H9 (cell line): ENCODE results near the gene ATP13A1. TPM values are rescaled to one million over a fixed set of nuclear protein-coding genes. Genes with fewer than 3 reads are reported as not detected.

Experiments
- DNase-seq: peaks from one replicate; pipeline ENCODE4 v3.0.0-alpha.2; 2017
- H2AFZ ChIP-seq: one replicate; pipeline ENCODE4 v1.6.1; 2013; ENCODE audit warnings: mild to moderate bottlenecking, low read length, control low read depth, moderate library complexity
- H2AK5ac ChIP-seq: 2 replicates; pipeline ENCODE4 v1.6.1; 2013; ENCODE audit warnings: low read length, control low read depth, mixed read lengths; ENCODE audit not compliant: insufficient read length
- H2BK120ac ChIP-seq: one replicate; pipeline ENCODE4 v1.6.1; 2013; ENCODE audit warnings: low read depth, mild to moderate bottlenecking, low read length, control low read depth, inconsistent platforms; ENCODE audit not compliant: poor library complexity, severe bottlenecking
- H2BK12ac ChIP-seq: 2 replicates; pipeline ENCODE4 v1.6.1; 2013; ENCODE audit warnings: low read length, control low read depth, mixed read lengths, low read depth; ENCODE audit not compliant: insufficient read length
- H2BK15ac ChIP-seq: 2 replicates; pipeline ENCODE4 v1.6.1; 2013; ENCODE audit warnings: low read depth, low read length, control low read depth
- H2BK20ac ChIP-seq: one replicate; pipeline ENCODE4 v1.6.1; 2013; ENCODE audit warnings: low read depth, mild to moderate bottlenecking, low read length, control low read depth, inconsistent platforms; ENCODE audit not compliant: poor library complexity, severe bottlenecking
- H2BK5ac ChIP-seq: 2 replicates; pipeline ENCODE4 v1.6.1; 2013; ENCODE audit warnings: low read length, control low read depth, mixed read lengths; ENCODE audit not compliant: insufficient read length
- H3K14ac ChIP-seq: 2 replicates; pipeline ENCODE4 v1.6.1; 2013; ENCODE audit warnings: low read length, control low read depth; ENCODE audit not compliant: insufficient read depth
- H3K18ac ChIP-seq: 2 replicates; pipeline ENCODE4 v1.6.1; 2013; ENCODE audit warnings: low read depth, mild to moderate bottlenecking, mixed read lengths, low read length, control low read depth; ENCODE audit not compliant: insufficient read length
- H3K23ac ChIP-seq: 2 replicates; pipeline ENCODE4 v1.6.1; 2013; ENCODE audit warnings: low read length, control low read depth, mixed read lengths, low read depth; ENCODE audit not compliant: insufficient read length
- H3K23me2 ChIP-seq: 2 replicates; pipeline ENCODE4 v1.6.1; 2013; ENCODE audit warnings: low read depth, mild to moderate bottlenecking, mixed read lengths, low read length, control low read depth; ENCODE audit not compliant: insufficient read length, poor library complexity, severe bottlenecking
- H3K27ac ChIP-seq: 2 replicates; pipeline ENCODE4 v1.5.1; 2013; ENCODE audit warnings: low read length, control low read depth, mixed read lengths, low read depth; ENCODE audit not compliant: insufficient read length
- H3K27me3 ChIP-seq: 2 replicates; pipeline ENCODE4 v1.6.1; 2013; ENCODE audit warnings: low read length, control low read depth, inconsistent platforms; ENCODE audit not compliant: insufficient read depth
- H3K4ac ChIP-seq: 2 replicates; pipeline ENCODE4 v1.6.1; 2013; ENCODE audit warnings: low read depth, mild to moderate bottlenecking, control low read depth, inconsistent platforms, low read length, moderate library complexity
- H3K4me1 ChIP-seq: 2 replicates; pipeline ENCODE4 v1.6.1; 2013; ENCODE audit warnings: low read length, control low read depth, inconsistent platforms; ENCODE audit not compliant: insufficient read depth
- H3K4me2 ChIP-seq: 2 replicates; pipeline ENCODE4 v1.6.1; 2013; ENCODE audit warnings: low read length, control low read depth, mixed read lengths; ENCODE audit not compliant: insufficient read length, insufficient read depth
- H3K56ac ChIP-seq: 2 replicates; pipeline ENCODE4 v1.6.1; 2013; ENCODE audit warnings: low read depth, mild to moderate bottlenecking, mixed read lengths, low read length, control low read depth; ENCODE audit not compliant: insufficient read length
- H3K79me1 ChIP-seq: 2 replicates; pipeline ENCODE4 v1.6.1; 2013; ENCODE audit warnings: low read depth, mild to moderate bottlenecking, moderate library complexity, low read length, control low read depth, inconsistent platforms; ENCODE audit not compliant: insufficient read depth, poor library complexity, severe bottlenecking
- H3K79me2 ChIP-seq: 2 replicates; pipeline ENCODE4 v1.6.1; 2013; ENCODE audit warnings: low read length, control low read depth, inconsistent platforms; ENCODE audit not compliant: insufficient read depth
- H3K9ac ChIP-seq: 2 replicates; pipeline ENCODE4 v1.6.1; 2013; ENCODE audit warnings: low read length, control low read depth, mixed read lengths; ENCODE audit not compliant: insufficient read length; ENCODE audit errors: extremely low read depth
- H3K9me3 ChIP-seq: one replicate; pipeline ENCODE4 v1.6.1; 2013; ENCODE audit warnings: low read depth, low read length, inconsistent platforms; ENCODE audit not compliant: control insufficient read depth
- H3T11ph ChIP-seq: one replicate; pipeline ENCODE4 v1.6.1; 2013; ENCODE audit warnings: mild to moderate bottlenecking, low read length, control low read depth, inconsistent platforms
- H4K20me1 ChIP-seq: one replicate; pipeline ENCODE4 v1.6.1; 2013; ENCODE audit not compliant: control insufficient read depth, insufficient read length, insufficient read depth
- H4K5ac ChIP-seq: 2 replicates; pipeline ENCODE4 v1.6.1; 2013; ENCODE audit warnings: low read depth, mild to moderate bottlenecking, mixed read lengths, low read length, control low read depth; ENCODE audit not compliant: insufficient read length
- H4K8ac ChIP-seq: replicated peaks from 2 replicates; pipeline ENCODE4 v1.6.1; 2013; ENCODE audit warnings: low read length, control low read depth, mixed read lengths, low read depth; ENCODE audit not compliant: insufficient read length
- H4K91ac ChIP-seq: 2 replicates; pipeline ENCODE4 v1.6.1; 2013; ENCODE audit warnings: low read depth, mild to moderate bottlenecking, moderate library complexity, mixed read lengths, low read length, control low read depth; ENCODE audit not compliant: insufficient read length
- H3K27ac Mint-ChIP-seq, 3 experiments: 2 replicates in 2 of 3; 3 replicates in 1 of 3; pipeline ENCODE4 v1.8.0; 2020 to 2021; ENCODE audit warnings: mixed read lengths in 3 of 3, mild to moderate bottlenecking in 1 of 3, moderate library complexity in 1 of 3
- H3K27me3 Mint-ChIP-seq: 2 replicates; pipeline ENCODE4 v1.8.0; 2021; ENCODE audit warnings: low read depth, mild to moderate bottlenecking, moderate library complexity, mixed read lengths
- H3K36me3 Mint-ChIP-seq, 3 experiments: 2 replicates in 2 of 3; 3 replicates in 1 of 3; pipeline ENCODE4 v1.8.0; 2020 to 2021; ENCODE audit warnings: low read depth in 3 of 3, mixed read lengths in 3 of 3; ENCODE audit not compliant: insufficient read depth in 1 of 3
- H3K4me1 Mint-ChIP-seq, 2 experiments: 2 replicates each; pipeline ENCODE4 v1.8.0; 2020; ENCODE audit warnings: mixed read lengths in 2 of 2
- H3K4me3 Mint-ChIP-seq, 2 experiments: 2 replicates in 1 of 2; 3 replicates in 1 of 2; pipeline ENCODE4 v1.8.0; 2020 to 2021; ENCODE audit warnings: mild to moderate bottlenecking in 2 of 2, mixed read lengths in 2 of 2, moderate library complexity in 1 of 2
- H3K9me3 Mint-ChIP-seq, 2 experiments: 2 replicates in 1 of 2; 3 replicates in 1 of 2; pipeline ENCODE4 v1.8.0; 2020; ENCODE audit warnings: mild to moderate bottlenecking in 2 of 2, mixed read lengths in 2 of 2, moderate library complexity in 1 of 2
- CTCF ChIP-seq: fragments of 200-600 bp; sonication (generic); conservative IDR thresholded peaks from 3 replicates; pipeline ENCODE4 v1.8.0; 2021; ENCODE audit warnings: antibody characterized with exemption, mild to moderate bottlenecking
- WGBS: extraction: QIAGEN DNeasy Blood & Tissue Kit; methylation state at CpG from one replicate; pipeline ENCODE4 v1.1.7; 2013; ENCODE audit warnings: missing lambda C conversion rate, low lambda C conversion rate, mixed read lengths; ENCODE audit not compliant: insufficient read length; ENCODE audit errors: extremely low coverage; 5-methylcytosine and 5-hydroxymethylcytosine counted together
- total RNA-seq: library from RNA; stranded (reverse); gene quantifications from 2 replicates; pipeline ENCODE4 v1.2.1, GENCODE V29; 2021

ATP13A1 gene
- total RNA-seq, 1 experiment from 2014 or later = 67.8 TPM

DNA sequence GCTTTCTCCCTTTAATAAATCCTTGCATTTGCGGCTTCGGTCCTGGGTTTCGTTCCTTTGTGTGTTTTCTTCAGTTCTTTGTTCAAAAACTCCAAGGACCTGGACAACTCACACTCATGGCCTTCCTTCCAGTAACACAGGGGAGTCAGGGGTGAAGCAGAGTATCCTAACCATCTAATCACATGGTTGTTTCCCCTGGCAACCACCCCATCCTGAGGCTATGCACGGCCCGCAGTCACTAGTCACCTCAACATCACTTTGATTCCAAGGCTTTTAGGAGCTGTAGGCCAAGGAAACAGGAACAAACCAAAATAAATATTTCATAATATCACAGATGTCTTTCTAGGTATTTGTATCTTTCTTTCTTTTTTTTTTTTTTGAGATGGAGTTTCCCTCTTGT is 34.1 kb upstream of the ATP13A1 start:
- Histone ChIP-seq H4K91ac (no peak overlapping the region), H3K27ac (no peak overlapping the region), H3K4ac (no peak overlapping the region), H3K9ac (no peak overlapping the region), H3K4me2 (no peak overlapping the region), H2AFZ (no peak overlapping the region), H2AK5ac (no peak overlapping the region), H2BK120ac (no peak overlapping the region), H4K8ac (no peak overlapping the region), H3K18ac (no peak overlapping the region), H3K23me2 (no peaks in the 10 kb centered on the region), H3K9me3 (no peaks in the 10 kb centered on the region), H3K23ac (no peak overlapping the region), H4K5ac (no peak overlapping the region), H2BK5ac (no peak overlapping the region), H2BK12ac (no peak overlapping the region), H3K56ac (no peak overlapping the region), H2BK15ac (no peak overlapping the region), H3K27me3 (no peaks in the 10 kb centered on the region), H3T11ph (no peak overlapping the region), H3K14ac (no peak overlapping the region), H3K4me1 (no peaks in the 10 kb centered on the region), H2BK20ac (no peak overlapping the region), H3K79me1 (no peaks in the 10 kb centered on the region), H4K20me1 (no peaks in the 10 kb centered on the region), H3K79me2 (no peaks in the 10 kb centered on the region)
- no peak for DNase-seq
- Mint-ChIP-seq H3K27ac (no peak overlapping the region), H3K9me3 (peaks cover 14 to 23% of the 10 kb centered on the region in 2 experiments; a peak in 4 of 5 replicates), H3K27me3 (no peaks in the 10 kb centered on the region), H3K36me3 (peaks cover 6 to 18% (median 14%) of the 10 kb centered on the region in 3 experiments; a peak in 6 of 7 replicates), H3K4me1 (no peaks in the 10 kb centered on the region), H3K4me3 (no peak overlapping the region)
- no CpG with 5 or more reads among the region's 5 CpGs for WGBS
- no peak for TF ChIP-seq CTCF
